Heart left ventricle (tissue), 13 donors: ENCODE measurements around the gene TRAPPC3.

Experiments
- POLR2A ChIP-seq, 2 donors: fragments of 450-650 bp; IDR thresholded peaks; one replicate each; pipeline ENCODE4 v1.6.1; 2017; ENCODE audit warnings: antibody characterized with exemption in 2 of 2, mild to moderate bottlenecking in 2 of 2, moderate library complexity in 2 of 2
- TF ChIP-seq, protein P1 (sequence below), 12 donors: fragments of 200-600 bp; sonication (generic) in 4 of 12; IDR thresholded peaks; one replicate each; pipeline versions ENCODE4 v1.5.0 to v1.8.0; 2018 to 2022; ENCODE audit warnings: antibody characterized with exemption in 12 of 12, mild to moderate bottlenecking in 5 of 12
- donor health status: ischemic (EF 13 %, LVEDD 7.1; RV severe dilation, severe dysfunction).
- donor health status: DM: no; HTN: yes; CAD: no.
- donor health status: DM: no; HTN: no; CAD: no.
- donor health status: ischemic (EF 25% LVEDD 6.9; RV normal size, moderate dysfunction).
- donor health status: ischemic (EF 25% LVEDD 5.7; RV mildly dilated, moderate dysfunction).
- donor health status: ischemic (EF 35%, LVEDD 5.7; RV mildly dilated, moderate dysfunction).
- donor health status: nonischemic (EF 11% LVEDD 7.7; RV severe dilation, severe dysfunction).
- donor health status: DM: yes; HTN: yes; CAD: no.
- donor health status: PGD.
- donor health status: ischemic (EF 29% LVEDD 5.4; RV normal size, mild dysfunction).
- donor health status: nonischemic (EF 23%, LVEDD 6.1; RV moderate dilation, normal function).

DNA sequence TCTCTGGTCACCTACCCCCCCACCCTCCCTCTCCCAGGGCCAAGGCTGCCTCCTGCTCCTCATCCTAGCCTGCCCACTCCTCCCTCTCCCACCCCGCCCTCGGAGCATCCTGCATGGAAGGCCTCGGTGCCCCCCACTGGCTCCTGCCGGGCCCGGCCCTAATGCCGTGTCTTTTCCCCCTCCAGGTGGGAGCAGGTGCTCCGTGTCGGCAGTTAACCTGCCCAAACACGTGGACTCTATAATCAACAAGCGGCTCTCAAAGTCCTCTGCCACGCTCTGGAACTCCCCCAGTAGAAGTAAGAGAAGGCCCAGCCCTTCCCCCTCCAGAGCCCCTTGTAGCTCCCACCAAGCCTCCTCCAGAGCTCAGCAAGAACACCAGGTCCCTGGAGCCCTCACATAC lies 25.4 kb upstream of the TRAPPC3 start:
- TF ChIP-seq, protein P1, sequence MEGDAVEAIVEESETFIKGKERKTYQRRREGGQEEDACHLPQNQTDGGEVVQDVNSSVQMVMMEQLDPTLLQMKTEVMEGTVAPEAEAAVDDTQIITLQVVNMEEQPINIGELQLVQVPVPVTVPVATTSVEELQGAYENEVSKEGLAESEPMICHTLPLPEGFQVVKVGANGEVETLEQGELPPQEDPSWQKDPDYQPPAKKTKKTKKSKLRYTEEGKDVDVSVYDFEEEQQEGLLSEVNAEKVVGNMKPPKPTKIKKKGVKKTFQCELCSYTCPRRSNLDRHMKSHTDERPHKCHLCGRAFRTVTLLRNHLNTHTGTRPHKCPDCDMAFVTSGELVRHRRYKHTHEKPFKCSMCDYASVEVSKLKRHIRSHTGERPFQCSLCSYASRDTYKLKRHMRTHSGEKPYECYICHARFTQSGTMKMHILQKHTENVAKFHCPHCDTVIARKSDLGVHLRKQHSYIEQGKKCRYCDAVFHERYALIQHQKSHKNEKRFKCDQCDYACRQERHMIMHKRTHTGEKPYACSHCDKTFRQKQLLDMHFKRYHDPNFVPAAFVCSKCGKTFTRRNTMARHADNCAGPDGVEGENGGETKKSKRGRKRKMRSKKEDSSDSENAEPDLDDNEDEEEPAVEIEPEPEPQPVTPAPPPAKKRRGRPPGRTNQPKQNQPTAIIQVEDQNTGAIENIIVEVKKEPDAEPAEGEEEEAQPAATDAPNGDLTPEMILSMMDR (IDR thresholded peaks at IDR 0.05), result no peak
- TF ChIP-seq POLR2A (IDR thresholded peaks at IDR 0.05), result no peak
